ENCODE results near the gene ACAD10. TPM values are rescaled to one million over a fixed set of nuclear protein-coding genes. Genes with fewer than 3 reads are reported as not detected.

Gene ACAD10
- total and polyA plus RNA-seq, 10 of the 15 experiments (the other 5 are each of a cell fraction or from before 2014, with no cell fraction given) = 2.9 to 21.9 (median 17.5) TPM

GRCh38 chr12:111642681-111643426, 43.0 kb upstream of the ACAD10 start (continued):
- TF ChIP-seq IRF3 (IDR thresholded peaks at IDR 0.05) (no peak), POLR2AphosphoS2 (IDR thresholded peaks at IDR 0.05; ENCODE audit: low read depth, low read length) (no peak), PAX5 (IDR thresholded peaks at IDR 0.05; ENCODE audit: borderline replicate concordance, low read depth, low read length) (no peak)

DNA sequence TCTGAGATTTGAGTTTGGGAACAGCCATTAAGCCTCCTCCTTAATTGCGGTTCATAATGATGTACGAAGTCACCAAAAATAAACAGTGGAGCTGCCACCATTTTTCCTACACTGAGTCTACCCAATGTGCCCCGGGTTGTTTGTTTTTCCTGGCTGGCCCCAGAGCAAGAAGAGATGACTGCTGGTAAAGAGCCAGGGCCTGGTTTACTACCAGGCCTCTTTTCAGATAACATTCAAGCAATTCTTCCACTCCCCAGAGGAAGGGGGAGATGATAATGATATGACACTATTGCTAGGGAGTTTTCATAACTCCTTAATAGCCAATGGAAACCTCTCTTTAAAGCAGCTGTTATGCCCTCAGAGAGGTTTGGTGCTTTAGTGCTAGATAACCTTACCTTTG, 42.4 kb upstream of the ACAD10 start:
- no TSS peak for BruUV-seq (replicated peaks)
- DNase-seq (ENCODE audit: low read depth, low spot score) = no peak
- ChIA-PET CTCF (no interaction called here), RAD21 (ENCODE audit: unreplicated experiment) (interaction anchor here (0.6 kb wide), 1 partner anchor 182 kb away, joined by 3 read pairs; no protein-coding TSS in a partner anchor), SMC1A (ENCODE audit: uncharacterized antibody, unreplicated experiment) (interaction anchor here (1.2 kb wide), 1 partner anchor 64 kb away, joined by 3 read pairs; no protein-coding TSS in a partner anchor), POLR2A (interaction anchor here (0.5 kb wide), 1 partner anchor 298 kb away, joined by 3 read pairs; no protein-coding TSS in a partner anchor)
- H3K4me3 ChIP-seq = no peak overlapping the region
- H3K27me3 ChIP-seq (replicated peaks in 1 of 2; ENCODE audit: control insufficient read depth in 2 of 2, insufficient read depth in 2 of 2, low read length in 1 of 2) = no peaks in the 10 kb centered on the region
- H3K27ac ChIP-seq (ENCODE audit: control insufficient read depth, insufficient read depth) = no peak overlapping the region
- no peaks in the 10 kb centered on the region for H4K20me1 ChIP-seq (ENCODE audit: control insufficient read depth, insufficient read depth)
- in situ Hi-C loops (cut with MboI) = no loop called here
- H3K36me3 ChIP-seq (ENCODE audit: control insufficient read depth in 2 of 2, insufficient read depth in 2 of 2, low read length in 1 of 2) = peaks cover 9 to 24% of the 10 kb centered on the region in 2 experiments
- no peak for FAIRE-seq
- no peak overlapping the region for H3K4me2 ChIP-seq (ENCODE audit: control insufficient read depth, insufficient read depth)
- H3K9me3 ChIP-seq (replicated peaks; ENCODE audit: control insufficient read depth, insufficient read depth, low read length) = no peaks in the 10 kb centered on the region
- no peak overlapping the region for H2AFZ ChIP-seq (ENCODE audit: control insufficient read depth, low read depth, low read length)
- no peak overlapping the region for H3K9ac ChIP-seq (ENCODE audit: control insufficient read depth, insufficient read depth, low read length)
- intact Hi-C loops (cut with micrococcal nuclease; ENCODE audit: unreplicated experiment) = no loop called here
- 81% methylated on average over 3 of the region's 3 CpGs for WGBS (ENCODE audit: insufficient coverage, insufficient replicate concordance, low lambda C conversion rate, missing lambda C conversion rate)
- H3K79me2 ChIP-seq (ENCODE audit: control insufficient read depth, insufficient read depth, low read length) = no peaks in the 10 kb centered on the region
- ATAC-seq = no peak
- H3K4me1 ChIP-seq (ENCODE audit: control insufficient read depth, insufficient read depth, low read length) = no peaks in the 10 kb centered on the region
- TF ChIP-seq, protein P1, sequence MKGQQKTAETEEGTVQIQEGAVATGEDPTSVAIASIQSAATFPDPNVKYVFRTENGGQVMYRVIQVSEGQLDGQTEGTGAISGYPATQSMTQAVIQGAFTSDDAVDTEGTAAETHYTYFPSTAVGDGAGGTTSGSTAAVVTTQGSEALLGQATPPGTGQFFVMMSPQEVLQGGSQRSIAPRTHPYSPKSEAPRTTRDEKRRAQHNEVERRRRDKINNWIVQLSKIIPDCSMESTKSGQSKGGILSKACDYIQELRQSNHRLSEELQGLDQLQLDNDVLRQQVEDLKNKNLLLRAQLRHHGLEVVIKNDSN (IDR thresholded peaks at IDR 0.05; ENCODE audit: borderline replicate concordance, extremely low read length, insufficient read depth, low read depth, low read length) = no peak
- TF ChIP-seq ZBTB40 (IDR thresholded peaks at IDR 0.05; ENCODE audit: borderline replicate concordance) (no peak), FOXM1 (IDR thresholded peaks at IDR 0.05; ENCODE audit: low read depth, low read length) (no peak), EGR1 (IDR thresholded peaks at IDR 0.05; ENCODE audit: borderline replicate concordance in 1 of 2, low read depth in 2 of 2, low read length in 2 of 2) (no peak), USF2 (IDR thresholded peaks at IDR 0.05; ENCODE audit: borderline replicate concordance, low read depth, low read length) (no peak), RUNX3 (IDR thresholded peaks at IDR 0.05; ENCODE audit: low read length) (no peak), TCF7 (IDR thresholded peaks at IDR 0.05; ENCODE audit: borderline replicate concordance) (no peak), ZNF24 (IDR thresholded peaks at IDR 0.05) (no peak)
